ENCODE measurements around the gene ZNF691.

DNA sequence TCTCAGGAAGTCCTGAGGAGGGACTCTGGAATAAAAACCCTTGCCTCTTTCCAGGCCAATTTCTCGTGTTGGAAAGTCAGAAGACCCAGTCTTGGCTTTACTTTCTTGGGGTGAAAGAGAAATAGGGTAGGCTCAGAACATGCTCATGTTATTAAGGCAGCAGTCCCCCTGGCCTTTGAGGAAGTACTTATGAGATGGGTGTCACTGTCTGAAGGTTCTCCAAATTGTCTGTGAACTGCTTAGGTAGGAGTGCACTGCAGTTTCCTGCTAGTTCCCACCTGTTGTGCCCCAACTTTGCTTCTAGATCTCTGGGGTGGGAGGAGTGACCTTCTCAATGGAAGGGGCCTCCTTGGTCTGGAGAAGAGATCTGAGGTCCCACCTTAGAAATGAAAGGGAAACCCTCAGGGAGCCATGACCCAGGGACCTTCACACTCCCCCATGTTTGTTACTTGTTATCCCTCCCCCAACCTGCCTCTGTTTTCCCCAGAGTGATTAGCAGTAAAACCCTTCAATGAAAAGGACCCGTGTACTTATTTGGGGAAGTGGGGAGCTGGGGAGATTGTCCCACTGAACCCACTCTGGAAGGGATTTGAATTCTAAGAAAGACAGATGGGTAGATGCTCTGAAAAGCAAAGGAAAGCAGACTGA is 5.7 kb downstream of the ZNF691 start:
- TF ChIP-seq, protein P1, sequence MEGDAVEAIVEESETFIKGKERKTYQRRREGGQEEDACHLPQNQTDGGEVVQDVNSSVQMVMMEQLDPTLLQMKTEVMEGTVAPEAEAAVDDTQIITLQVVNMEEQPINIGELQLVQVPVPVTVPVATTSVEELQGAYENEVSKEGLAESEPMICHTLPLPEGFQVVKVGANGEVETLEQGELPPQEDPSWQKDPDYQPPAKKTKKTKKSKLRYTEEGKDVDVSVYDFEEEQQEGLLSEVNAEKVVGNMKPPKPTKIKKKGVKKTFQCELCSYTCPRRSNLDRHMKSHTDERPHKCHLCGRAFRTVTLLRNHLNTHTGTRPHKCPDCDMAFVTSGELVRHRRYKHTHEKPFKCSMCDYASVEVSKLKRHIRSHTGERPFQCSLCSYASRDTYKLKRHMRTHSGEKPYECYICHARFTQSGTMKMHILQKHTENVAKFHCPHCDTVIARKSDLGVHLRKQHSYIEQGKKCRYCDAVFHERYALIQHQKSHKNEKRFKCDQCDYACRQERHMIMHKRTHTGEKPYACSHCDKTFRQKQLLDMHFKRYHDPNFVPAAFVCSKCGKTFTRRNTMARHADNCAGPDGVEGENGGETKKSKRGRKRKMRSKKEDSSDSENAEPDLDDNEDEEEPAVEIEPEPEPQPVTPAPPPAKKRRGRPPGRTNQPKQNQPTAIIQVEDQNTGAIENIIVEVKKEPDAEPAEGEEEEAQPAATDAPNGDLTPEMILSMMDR (IDR thresholded peaks at IDR 0.05): no peak
- no peak for TF ChIP-seq POLR2A (IDR thresholded peaks at IDR 0.05)

All from uterus (tissue), 2 donors.